ENCODE measurements around the gene MUC20. TPM values are rescaled to one million over a fixed set of nuclear protein-coding genes. Genes with fewer than 3 reads are reported as not detected.
A peak's percentile ranks its signal among the peaks of the same experiment; 100 is the strongest.
"Not testable (repeated sequence)": the region's sequence is repeated elsewhere in the genome, so short reads cannot be mapped to it uniquely, and the experiment has no call there.

MUC20 gene
- total RNA-seq, 1 experiment from 2014 or later, result 176 TPM

- TF ChIP-seq EZH2 (IDR thresholded peaks at IDR 0.05; ENCODE audit: low read depth), result no peak
- TF ChIP-seq, protein P1, sequence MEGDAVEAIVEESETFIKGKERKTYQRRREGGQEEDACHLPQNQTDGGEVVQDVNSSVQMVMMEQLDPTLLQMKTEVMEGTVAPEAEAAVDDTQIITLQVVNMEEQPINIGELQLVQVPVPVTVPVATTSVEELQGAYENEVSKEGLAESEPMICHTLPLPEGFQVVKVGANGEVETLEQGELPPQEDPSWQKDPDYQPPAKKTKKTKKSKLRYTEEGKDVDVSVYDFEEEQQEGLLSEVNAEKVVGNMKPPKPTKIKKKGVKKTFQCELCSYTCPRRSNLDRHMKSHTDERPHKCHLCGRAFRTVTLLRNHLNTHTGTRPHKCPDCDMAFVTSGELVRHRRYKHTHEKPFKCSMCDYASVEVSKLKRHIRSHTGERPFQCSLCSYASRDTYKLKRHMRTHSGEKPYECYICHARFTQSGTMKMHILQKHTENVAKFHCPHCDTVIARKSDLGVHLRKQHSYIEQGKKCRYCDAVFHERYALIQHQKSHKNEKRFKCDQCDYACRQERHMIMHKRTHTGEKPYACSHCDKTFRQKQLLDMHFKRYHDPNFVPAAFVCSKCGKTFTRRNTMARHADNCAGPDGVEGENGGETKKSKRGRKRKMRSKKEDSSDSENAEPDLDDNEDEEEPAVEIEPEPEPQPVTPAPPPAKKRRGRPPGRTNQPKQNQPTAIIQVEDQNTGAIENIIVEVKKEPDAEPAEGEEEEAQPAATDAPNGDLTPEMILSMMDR (conservative IDR thresholded peaks at IDR 0.05), result no peak
- H3K27ac ChIP-seq, result no peak overlapping the region
- no peaks in the 10 kb centered on the region for H4K20me1 ChIP-seq (ENCODE audit: insufficient read depth)
- DNase-seq, result no peak
- H3K27me3 ChIP-seq (ENCODE audit: insufficient read depth, low read depth), result no peaks in the 10 kb centered on the region
- CTCF ChIA-PET, result no interaction called here
- H3K9me3 ChIP-seq (ENCODE audit: insufficient read depth, low read depth), result no peaks in the 10 kb centered on the region
- H3K4me3 ChIP-seq, result no peak overlapping the region
- H2AFZ ChIP-seq, result no peak overlapping the region
- no TSS peak for BruUV-seq (replicated peaks)
- POLR2A ChIA-PET (ENCODE audit: unreplicated experiment), result interaction anchor here (0.7 kb wide), 1 partner anchor 131 kb away, joined by 3 read pairs; no protein-coding TSS in a partner anchor
- H3K36me3 ChIP-seq (ENCODE audit: low read depth), result no peaks in the 10 kb centered on the region
- no peaks in the 10 kb centered on the region for H3K79me2 ChIP-seq (ENCODE audit: low read depth)
- no peaks in the 10 kb centered on the region for H3K9me2 ChIP-seq (ENCODE audit: insufficient read depth)
- peaks cover 5% of the 10 kb centered on the region; the same call in 1 of the 2 replicates for H3K4me1 ChIP-seq (replicated peaks; ENCODE audit: insufficient read depth)
- peaks cover 27% of the 10 kb centered on the region; the same call in 1 of the 2 replicates for H3F3A ChIP-seq (ENCODE audit: insufficient read depth, low read depth)
- intact Hi-C loops (cut with micrococcal nuclease; ENCODE audit: unreplicated experiment), result no loop called here
- H3K4me2 ChIP-seq, result no peak overlapping the region
Measured at GRCh38 chr3:195746751-195747150, 26.0 kb downstream of the MUC20 start.

DNA sequence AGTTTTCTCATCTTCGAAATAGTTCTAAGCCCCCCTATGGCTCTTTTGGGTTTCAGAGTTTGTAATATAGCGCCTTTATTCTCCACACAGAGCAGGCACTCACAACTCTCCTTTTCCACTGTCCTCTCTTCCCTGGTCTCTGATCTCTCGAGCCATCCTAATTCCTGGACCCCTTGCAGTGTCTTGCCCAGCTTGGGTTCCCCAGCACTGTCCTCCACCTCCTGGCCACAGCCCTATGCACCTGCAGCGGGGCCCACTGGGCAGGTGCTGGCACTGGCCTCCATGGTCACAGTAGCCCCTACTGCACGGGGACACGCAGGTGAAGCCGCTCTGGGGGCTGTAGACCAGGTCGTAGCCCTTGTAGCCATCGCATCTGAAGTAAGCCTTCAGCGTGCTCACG lies 27.9 kb downstream of the MUC20 start:
- POLR2A ChIA-PET (ENCODE audit: unreplicated experiment), result no interaction called here
- Histone ChIP-seq H3K4me3 (no peak overlapping the region), H3K36me3 (ENCODE audit: low read depth) (no peaks in the 10 kb centered on the region), H2AFZ (no peak overlapping the region), H3K9me2 (ENCODE audit: insufficient read depth) (no peaks in the 10 kb centered on the region), H3K79me2 (ENCODE audit: low read depth) (no peaks in the 10 kb centered on the region), H3F3A (ENCODE audit: insufficient read depth, low read depth) (peaks cover 39% of the 10 kb centered on the region; the same call in 1 of the 2 replicates), H3K4me2 (no peak overlapping the region), H3K27me3 (ENCODE audit: insufficient read depth, low read depth) (no peaks in the 10 kb centered on the region), H4K20me1 (ENCODE audit: insufficient read depth) (no peaks in the 10 kb centered on the region), H3K9me3 (ENCODE audit: insufficient read depth, low read depth) (no peaks in the 10 kb centered on the region), H3K27ac (no peak overlapping the region), H3K4me1 (replicated peaks; ENCODE audit: insufficient read depth) (peaks cover 20% of the 10 kb centered on the region)
- DNase-seq, result no peak
- intact Hi-C loops (cut with micrococcal nuclease; ENCODE audit: unreplicated experiment), result loop anchor here (2.0 kb wide), 1 partner anchor 128 kb away; no protein-coding TSS in a partner anchor
- CTCF ChIA-PET, result no interaction called here
- TF ChIP-seq, protein P1 (conservative IDR thresholded peaks at IDR 0.05), result no peak
- TF ChIP-seq EZH2 (IDR thresholded peaks at IDR 0.05; ENCODE audit: low read depth), result no peak
- BruUV-seq (replicated peaks), result TSS peak; percentile 13

DNA sequence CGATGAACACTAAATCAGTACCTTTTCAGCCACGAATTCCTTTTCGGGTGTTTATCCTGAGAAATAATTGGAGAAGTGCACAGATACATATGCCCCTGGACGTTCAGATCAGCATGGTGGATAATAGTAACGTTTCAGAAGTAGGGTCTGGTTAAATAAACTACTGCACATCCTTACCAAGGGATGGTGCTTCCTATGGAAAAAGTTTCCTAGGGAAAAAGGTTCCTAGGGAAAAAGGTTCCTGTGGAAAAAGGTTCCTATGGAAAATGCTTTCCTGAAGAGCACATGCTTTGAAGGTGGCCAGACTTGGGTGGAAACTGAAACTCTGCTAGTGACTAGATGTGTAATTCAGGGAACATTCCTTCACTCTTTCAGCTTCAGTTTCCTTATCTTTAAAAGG lies 28.3 kb downstream of the MUC20 start:
- peaks cover 20% of the 10 kb centered on the region for H3K4me1 ChIP-seq (replicated peaks; ENCODE audit: insufficient read depth)
- intact Hi-C loops (cut with micrococcal nuclease; ENCODE audit: unreplicated experiment), result loop anchor here (2.0 kb wide), 1 partner anchor 128 kb away; no protein-coding TSS in a partner anchor
- H3K9me2 ChIP-seq (ENCODE audit: insufficient read depth); POLR2A ChIA-PET (ENCODE audit: unreplicated experiment); H3K27ac ChIP-seq; CTCF ChIA-PET; H3K36me3 ChIP-seq (ENCODE audit: low read depth); DNase-seq; H3K27me3 ChIP-seq (ENCODE audit: insufficient read depth, low read depth); H3K9me3 ChIP-seq (ENCODE audit: insufficient read depth, low read depth); H2AFZ ChIP-seq; H4K20me1 ChIP-seq (ENCODE audit: insufficient read depth); BruUV-seq (replicated peaks); H3K4me2 ChIP-seq; H3K79me2 ChIP-seq (ENCODE audit: low read depth); H3K4me3 ChIP-seq: not testable (repeated sequence)
- peaks cover 39% of the 10 kb centered on the region; the same call in 1 of the 2 replicates for H3F3A ChIP-seq (ENCODE audit: insufficient read depth, low read depth)
